VCaP (cell line): ENCODE measurements around the gene ASB6.
"Not testable (repeated sequence)": the region's sequence is repeated elsewhere in the genome, so short reads cannot be mapped to it uniquely, and the experiment has no call there.

ENCODE experiments used
- H3K27ac ChIP-seq: fragments of 450-650 bp; 2 replicates; pipeline ENCODE4 v1.5.1; 2017
- TF ChIP-seq, protein P1 (sequence below): fragments of 450-650 bp; conservative IDR thresholded peaks from 2 replicates; pipeline ENCODE4 v1.5.1; 2017; ENCODE audit warnings: mild to moderate bottlenecking, moderate library complexity

ASB6 gene

DNA sequence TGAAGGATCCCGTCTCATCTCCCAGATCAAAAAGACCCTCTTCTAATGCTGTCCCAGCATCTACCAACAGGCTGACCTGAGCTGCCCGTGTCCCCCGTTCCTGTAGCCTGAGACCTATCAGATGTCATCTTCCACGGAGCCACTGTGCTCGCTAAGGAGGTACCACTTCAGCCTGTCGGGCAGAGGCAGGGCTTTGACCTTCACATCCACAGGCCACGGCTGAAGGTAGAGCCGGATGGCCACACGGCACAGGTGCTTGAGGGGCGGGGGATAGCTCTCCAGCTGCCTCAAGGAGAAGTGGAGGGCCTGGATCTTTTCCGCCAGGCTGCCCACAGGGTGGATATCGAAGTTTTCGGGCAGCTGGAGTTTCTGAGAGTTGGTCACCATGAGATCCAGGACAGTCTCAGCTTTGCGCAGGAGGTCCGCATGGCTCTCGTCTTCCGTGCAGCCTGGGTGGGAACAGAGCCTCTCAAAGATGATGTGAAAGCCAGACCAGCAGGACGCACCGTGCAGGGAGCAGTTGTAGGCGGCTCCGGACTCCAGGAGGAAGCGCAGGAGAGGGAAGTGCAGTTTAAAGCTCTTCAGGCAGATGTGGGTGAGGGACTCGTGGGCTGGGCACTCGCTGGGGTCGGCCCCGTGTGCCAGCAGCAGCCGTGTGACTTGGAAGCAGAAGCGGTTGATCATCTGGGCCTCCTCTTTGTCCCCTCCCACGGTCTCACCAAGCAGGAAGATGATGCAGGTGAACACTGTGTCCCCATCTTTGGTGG is 4.1 kb downstream of the ASB6 start:
- TF ChIP-seq, protein P1, sequence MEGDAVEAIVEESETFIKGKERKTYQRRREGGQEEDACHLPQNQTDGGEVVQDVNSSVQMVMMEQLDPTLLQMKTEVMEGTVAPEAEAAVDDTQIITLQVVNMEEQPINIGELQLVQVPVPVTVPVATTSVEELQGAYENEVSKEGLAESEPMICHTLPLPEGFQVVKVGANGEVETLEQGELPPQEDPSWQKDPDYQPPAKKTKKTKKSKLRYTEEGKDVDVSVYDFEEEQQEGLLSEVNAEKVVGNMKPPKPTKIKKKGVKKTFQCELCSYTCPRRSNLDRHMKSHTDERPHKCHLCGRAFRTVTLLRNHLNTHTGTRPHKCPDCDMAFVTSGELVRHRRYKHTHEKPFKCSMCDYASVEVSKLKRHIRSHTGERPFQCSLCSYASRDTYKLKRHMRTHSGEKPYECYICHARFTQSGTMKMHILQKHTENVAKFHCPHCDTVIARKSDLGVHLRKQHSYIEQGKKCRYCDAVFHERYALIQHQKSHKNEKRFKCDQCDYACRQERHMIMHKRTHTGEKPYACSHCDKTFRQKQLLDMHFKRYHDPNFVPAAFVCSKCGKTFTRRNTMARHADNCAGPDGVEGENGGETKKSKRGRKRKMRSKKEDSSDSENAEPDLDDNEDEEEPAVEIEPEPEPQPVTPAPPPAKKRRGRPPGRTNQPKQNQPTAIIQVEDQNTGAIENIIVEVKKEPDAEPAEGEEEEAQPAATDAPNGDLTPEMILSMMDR = no peak
- no peak overlapping the region for H3K27ac ChIP-seq

DNA sequence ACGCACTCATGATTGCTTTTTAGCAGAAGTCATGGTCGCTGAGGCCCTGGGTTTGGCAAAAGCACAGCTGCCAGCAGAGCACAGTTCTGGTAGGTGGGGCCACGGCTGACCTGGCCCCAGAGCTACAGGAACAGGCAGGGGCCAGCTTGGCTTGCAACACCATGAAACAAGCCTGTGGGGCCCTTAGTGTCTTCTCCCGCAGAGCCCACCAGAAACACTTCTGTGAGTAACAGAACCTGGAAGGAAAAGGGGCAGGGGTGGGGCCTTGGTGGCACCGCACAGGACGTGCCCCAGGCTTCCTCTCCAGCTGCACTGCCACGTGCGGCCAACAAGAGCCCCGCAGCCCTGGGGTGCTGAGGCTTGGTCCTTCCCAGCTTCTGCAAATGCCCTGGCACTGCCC is 4.8 kb downstream of the ASB6 start:
- TF ChIP-seq, protein P1 = no peak
- no peak overlapping the region for H3K27ac ChIP-seq

DNA sequence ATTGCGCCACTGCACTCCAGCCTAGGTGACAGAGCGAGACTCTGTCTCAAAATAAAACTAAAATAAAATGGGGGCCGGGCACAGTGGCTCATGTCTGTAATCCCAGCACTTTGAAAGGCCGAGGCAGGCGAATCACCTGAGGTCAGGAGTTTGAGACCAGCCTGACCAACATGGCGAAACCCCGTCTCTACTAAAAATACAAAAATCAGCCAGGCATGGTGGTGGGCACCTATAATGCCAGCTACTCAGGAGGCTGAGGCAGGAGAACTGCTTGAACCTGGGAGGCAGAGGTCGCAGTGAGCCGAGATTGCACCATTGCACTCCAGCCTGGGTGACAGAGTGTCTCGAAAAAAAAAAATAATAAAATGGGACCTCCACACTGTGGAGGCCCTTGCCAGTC is 5.6 kb downstream of the ASB6 start:
- not testable (repeated sequence) for H3K27ac ChIP-seq

DNA sequence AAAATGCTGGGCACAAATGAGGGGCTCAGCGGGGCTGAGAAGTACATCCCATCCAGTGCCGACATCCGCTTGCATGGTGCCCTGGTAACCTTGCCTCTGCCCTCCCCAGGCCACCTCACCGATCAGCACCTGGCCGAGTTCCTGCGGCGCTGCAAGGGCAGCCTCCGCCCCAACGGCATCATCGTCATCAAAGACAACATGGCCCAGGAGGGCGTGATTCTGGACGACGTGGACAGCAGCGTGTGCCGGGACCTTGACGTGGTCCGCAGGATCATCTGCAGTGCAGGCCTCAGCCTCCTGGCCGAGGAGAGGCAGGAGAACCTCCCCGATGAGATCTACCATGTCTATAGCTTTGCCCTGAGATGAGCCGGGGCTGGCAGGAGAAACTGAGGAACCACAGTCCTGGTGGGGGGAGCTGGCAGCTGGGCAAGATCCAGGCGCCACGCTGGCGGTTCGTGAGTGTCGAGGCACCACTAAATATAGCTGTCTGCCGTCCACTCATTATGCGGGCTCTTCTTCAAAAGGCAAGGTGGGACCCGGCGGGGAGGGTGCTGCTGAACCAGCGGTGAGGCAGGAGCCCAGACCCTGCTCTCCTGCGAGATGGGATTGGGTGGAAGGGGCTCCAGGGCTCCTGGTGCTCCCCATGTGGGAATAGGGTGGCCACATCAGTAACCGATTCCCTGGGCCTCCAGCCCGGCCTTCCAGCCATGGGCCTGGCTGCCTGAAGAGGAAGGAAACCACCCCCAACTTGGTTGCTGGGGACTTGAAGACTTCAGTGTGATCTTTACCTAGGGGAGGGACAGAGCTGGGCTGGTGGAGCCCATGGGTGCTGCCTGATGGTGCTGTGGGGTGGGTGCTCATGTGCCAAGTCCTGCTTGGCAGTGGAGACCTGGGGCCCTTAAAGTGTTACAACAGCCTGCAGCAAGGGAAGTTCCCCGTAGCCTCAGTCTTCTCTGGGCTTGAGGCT is 6.6 kb downstream of the ASB6 start:
- TF ChIP-seq, protein P1 = no peak

GRCh38 chr9:129633848-129634247 is 8.1 kb downstream of the ASB6 start:
- no peak overlapping the region for H3K27ac ChIP-seq
- TF ChIP-seq, protein P1 = no peak

More for the DNA sequence above, 6.6 kb downstream of the ASB6 start:
- H3K27ac ChIP-seq = no peak overlapping the region

DNA sequence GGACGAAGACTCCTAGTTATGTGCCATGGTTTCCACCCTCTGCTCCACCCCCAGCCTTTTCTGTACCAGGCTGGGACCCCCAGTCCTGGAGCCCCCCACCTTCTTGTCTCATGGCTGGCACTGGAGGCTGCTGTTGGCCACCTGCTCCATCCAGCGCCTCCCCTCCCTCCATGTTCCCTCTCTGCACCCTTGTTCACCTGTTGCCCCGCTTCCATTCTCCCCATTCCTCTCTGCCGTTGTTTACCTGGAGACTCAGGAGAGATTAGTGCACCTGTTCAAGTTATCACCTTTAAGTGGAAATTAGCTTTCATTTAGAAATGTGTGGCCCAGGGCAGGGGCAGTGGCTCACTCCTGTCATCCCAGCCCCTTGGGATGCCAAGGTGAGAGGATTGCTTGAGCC is 8.7 kb downstream of the ASB6 start:
- no peak overlapping the region for H3K27ac ChIP-seq
- TF ChIP-seq, protein P1 = no peak

GRCh38 chr9:129632460-129632859 is 9.5 kb downstream of the ASB6 start:
- TF ChIP-seq, protein P1 = no peak
- H3K27ac ChIP-seq = no peak overlapping the region
